Measurements from ENCODE around the gene SAC3D1. TPM values are rescaled to one million over a fixed set of nuclear protein-coding genes. Genes with fewer than 3 reads are reported as not detected.

SAC3D1 gene
- polyA plus RNA-seq, 10 donors = 9.6 to 14.9 (median 12.1) TPM

DNA sequence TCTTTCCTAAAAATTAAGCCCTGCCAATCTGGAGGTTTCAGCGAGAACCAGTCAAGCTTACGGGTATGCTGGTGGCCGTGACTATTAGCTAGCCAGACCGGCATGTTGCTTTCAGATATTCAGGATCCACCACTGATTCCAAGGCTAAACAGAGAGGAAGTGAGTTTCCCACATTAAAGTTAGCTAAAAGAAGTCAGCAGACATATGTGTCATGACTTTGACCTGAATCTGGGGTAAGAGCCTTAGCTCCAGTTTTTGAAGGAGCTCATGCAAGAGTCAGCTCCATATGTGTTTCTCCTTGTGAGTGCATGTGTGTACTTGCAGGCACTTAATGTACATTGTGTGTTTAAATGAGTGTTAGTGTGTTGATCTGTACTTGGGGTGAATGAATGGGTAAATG lies 44.4 kb downstream of the SAC3D1 start:
- no peak for DNase-seq

DNA sequence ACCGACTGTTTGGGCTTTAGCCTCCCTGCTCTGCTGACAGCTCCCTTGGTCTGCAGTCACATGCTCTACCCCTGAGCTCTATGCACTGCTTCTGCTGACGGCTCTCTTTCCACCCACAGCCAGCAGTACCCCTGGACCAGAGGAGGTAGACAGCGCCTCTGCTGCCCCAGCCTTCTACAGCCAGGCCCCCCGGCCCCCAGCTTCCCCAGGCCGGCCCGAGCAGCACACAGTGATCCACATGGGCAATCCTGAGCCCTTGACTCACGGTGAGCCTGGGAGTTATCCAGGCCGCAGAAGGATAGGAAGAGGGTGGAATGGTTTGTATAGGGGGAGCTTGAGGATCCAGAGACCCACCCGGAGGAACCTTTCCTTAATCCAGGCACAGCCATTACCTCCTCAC lies 45.8 kb downstream of the SAC3D1 start:
- DNase-seq = no peak

- no peak for DNase-seq
Measured at GRCh38 chr11:65087216-65087615, 46.2 kb downstream of the SAC3D1 start.

DNA sequence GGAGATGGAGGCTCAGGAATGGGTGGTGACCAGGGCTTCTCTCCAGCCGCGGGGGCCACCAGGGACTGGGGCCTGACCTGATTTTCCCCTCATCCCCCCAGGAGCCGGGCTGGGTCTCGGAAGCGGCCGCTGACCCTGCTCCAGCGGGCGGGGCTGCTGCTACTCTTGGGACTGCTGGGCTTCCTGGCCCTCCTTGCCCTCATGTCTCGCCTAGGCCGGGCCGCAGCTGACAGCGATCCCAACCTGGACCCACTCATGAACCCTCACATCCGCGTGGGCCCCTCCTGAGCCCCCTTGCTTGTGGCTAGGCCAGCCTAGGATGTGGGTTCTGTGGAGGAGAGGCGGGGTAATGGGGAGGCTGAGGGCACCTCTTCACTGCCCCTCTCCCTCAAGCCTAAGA lies 46.8 kb downstream of the SAC3D1 start:
- DNase-seq = no peak

- no peak for DNase-seq
Measured at GRCh38 chr11:65089621-65090020, 48.6 kb downstream of the SAC3D1 start.

- DNase-seq = no peak
Measured at GRCh38 chr11:65090628-65091027, 49.6 kb downstream of the SAC3D1 start.

Other genes starting within 250 kb of the SAC3D1 start
- gene MAP4K2, start 238.0 kb upstream of the SAC3D1 start, polyA plus RNA-seq (ENCODE audit: insufficient read length in 10 of 10) = 10 to 100 TPM in 8 of 10 donors, 1 to 10 TPM in 2; 8.2 to 19.4 (median 11.7) TPM
- gene MEN1, start 230.7 kb upstream of the SAC3D1 start, polyA plus RNA-seq (ENCODE audit: insufficient read length in 10 of 10) = 10 to 100 TPM; 15.3 to 26.0 (median 20.3) TPM
- 1 to 10 TPM in 2 of 10 donors, under 1 TPM in 8; 0.48 to 2.8 (median 0.72) TPM for gene CDC42BPG, start 196.6 kb upstream of the SAC3D1 start, polyA plus RNA-seq (ENCODE audit: insufficient read length in 10 of 10)
- gene EHD1, start 162.6 kb upstream of the SAC3D1 start, polyA plus RNA-seq (ENCODE audit: insufficient read length in 10 of 10) = 100 to 1,000 TPM in 3 of 10 donors, 10 to 100 TPM in 7; 64.4 to 115 (median 92.9) TPM
- gene ATG2A, start 124.0 kb upstream of the SAC3D1 start, polyA plus RNA-seq (ENCODE audit: insufficient read length in 10 of 10) = 10 to 100 TPM in 7 of 10 donors, 1 to 10 TPM in 3; 8.1 to 13.5 (median 11.1) TPM
- 10 to 100 TPM in 8 of 10 donors, 1 to 10 TPM in 2; 10.0 to 13.0 (median 11.3) TPM for gene PPP2R5B, start 116.5 kb upstream of the SAC3D1 start, polyA plus RNA-seq (ENCODE audit: insufficient read length in 10 of 10)
- gene GPHA2, start 105.3 kb upstream of the SAC3D1 start, polyA plus RNA-seq (ENCODE audit: insufficient read length in 10 of 10) = under 1 TPM in 2 of 10 donors, not detected in 8; 0.27 to 0.45 TPM
- gene MAJIN, start 69.1 kb upstream of the SAC3D1 start, polyA plus RNA-seq (ENCODE audit: insufficient read length in 10 of 10) = under 1 TPM in 1 of 10 donors, not detected in 9; 0.20 TPM
- gene BATF2, start 44.2 kb upstream of the SAC3D1 start, polyA plus RNA-seq (ENCODE audit: insufficient read length in 10 of 10) = 1 to 10 TPM in 6 of 10 donors, under 1 TPM in 4; 0.79 to 1.6 (median 1.1) TPM
- 10 to 100 TPM; 60.2 to 90.7 (median 76.5) TPM for gene ARL2, start 27.1 kb upstream of the SAC3D1 start, polyA plus RNA-seq (ENCODE audit: insufficient read length in 10 of 10)
- gene SNX15, start 13.8 kb upstream of the SAC3D1 start, polyA plus RNA-seq (ENCODE audit: insufficient read length in 10 of 10) = 10 to 100 TPM; 17.5 to 25.7 (median 22.5) TPM
- 1 to 10 TPM; 6.3 to 10.0 (median 7.6) TPM for gene NAALADL1, start 17.3 kb downstream of the SAC3D1 start, polyA plus RNA-seq (ENCODE audit: insufficient read length in 10 of 10)
- 10 to 100 TPM in 7 of 10 donors, 1 to 10 TPM in 3; 8.2 to 19.0 (median 10.9) TPM for gene CDCA5, start 42.8 kb downstream of the SAC3D1 start, polyA plus RNA-seq (ENCODE audit: insufficient read length in 10 of 10)
- 10 to 100 TPM; 16.9 to 27.3 (median 20.1) TPM for gene ZFPL1, start 43.0 kb downstream of the SAC3D1 start, polyA plus RNA-seq (ENCODE audit: insufficient read length in 10 of 10)
- gene VPS51, start 55.0 kb downstream of the SAC3D1 start, polyA plus RNA-seq (ENCODE audit: insufficient read length in 10 of 10) = 100 to 1,000 TPM in 7 of 10 donors, 10 to 100 TPM in 3; 75.4 to 150 (median 107) TPM
- 10 to 100 TPM in 5 of 10 donors, 1 to 10 TPM in 5; 6.4 to 12.8 (median 10.2) TPM for gene TM7SF2, start 70.7 kb downstream of the SAC3D1 start, polyA plus RNA-seq (ENCODE audit: insufficient read length in 10 of 10)
- 1 to 10 TPM; 3.6 to 5.8 (median 4.4) TPM for gene ZNHIT2, start 76.5 kb downstream of the SAC3D1 start, polyA plus RNA-seq (ENCODE audit: insufficient read length in 10 of 10)
- gene FAU, start 80.9 kb downstream of the SAC3D1 start, polyA plus RNA-seq (ENCODE audit: insufficient read length in 10 of 10) = 1,000 to 10,000 TPM in 4 of 10 donors, 100 to 1,000 TPM in 6; 706 to 1,181 (median 912) TPM
- 10 to 100 TPM; 17.5 to 26.5 (median 23.4) TPM for gene MRPL49, start 81.1 kb downstream of the SAC3D1 start, polyA plus RNA-seq (ENCODE audit: insufficient read length in 10 of 10)
- gene SYVN1, start 93.3 kb downstream of the SAC3D1 start, polyA plus RNA-seq (ENCODE audit: insufficient read length in 10 of 10) = 10 to 100 TPM; 37.4 to 45.1 (median 38.9) TPM
- under 1 TPM in 2 of 10 donors, not detected in 8; 0.17 to 0.20 TPM for gene SPDYC, start 129.0 kb downstream of the SAC3D1 start, polyA plus RNA-seq (ENCODE audit: insufficient read length in 10 of 10)
- gene CAPN1, start 140.7 kb downstream of the SAC3D1 start, polyA plus RNA-seq (ENCODE audit: insufficient read length in 10 of 10) = 10 to 100 TPM; 65.5 to 83.6 (median 74.5) TPM
- 10 to 100 TPM; 28.6 to 45.5 (median 34.7) TPM for gene POLA2, start 220.8 kb downstream of the SAC3D1 start, polyA plus RNA-seq (ENCODE audit: insufficient read length in 10 of 10)